ENCODE results near the gene ZNF385A.

Gene ZNF385A

GRCh38 chr12:54358945-54359761, 25.4 kb downstream of the ZNF385A start (continued):
- TF ChIP-seq ZNF404 (tag by site-specific recombination; IDR thresholded peaks at IDR 0.05): no peak
- peak; percentile 98 for TF ChIP-seq ZNF341 (tag by site-specific recombination; IDR thresholded peaks at IDR 0.05; ENCODE audit: low read depth)
- peak; percentile 97 for TF ChIP-seq ZIC2 (tag by site-specific recombination; IDR thresholded peaks at IDR 0.05)
- no peak for TF ChIP-seq ZNF791 (tag by site-specific recombination; IDR thresholded peaks at IDR 0.05)
- peak; percentile 99 for TF ChIP-seq KLF16 (tag by site-specific recombination; IDR thresholded peaks at IDR 0.05)
- no peak for TF ChIP-seq ZNF473 (tag by site-specific recombination; IDR thresholded peaks at IDR 0.05)
- TF ChIP-seq ZNF580 (tag by site-specific recombination; IDR thresholded peaks at IDR 0.05): peak; percentile 99
- peak; percentile 96 for TF ChIP-seq ZSCAN18 (tag by site-specific recombination; IDR thresholded peaks at IDR 0.05)
- TF ChIP-seq ZBTB11 (tag by site-specific recombination; conservative IDR thresholded peaks at IDR 0.05; ENCODE audit: low read depth): no peak
- TF ChIP-seq ZBTB26 (tag by site-specific recombination; optimal IDR thresholded peaks at IDR 0.05): peak; percentile 62
- no peak; the same call in 1 of the 2 replicates for TF ChIP-seq ZNF169 (tag by site-specific recombination; IDR thresholded peaks at IDR 0.05)
- TF ChIP-seq SCRT1 (tag by site-specific recombination; IDR thresholded peaks at IDR 0.05; ENCODE audit: borderline replicate concordance): peak; percentile 79
- TF ChIP-seq KLF10 (tag by site-specific recombination; IDR thresholded peaks at IDR 0.05): peak; percentile 94
- no peak for TF ChIP-seq ZNF266 (tag by site-specific recombination; IDR thresholded peaks at IDR 0.05; ENCODE audit: low read depth)
- no peak; the same call in none of the 2 replicates for TF ChIP-seq ZBTB6 (tag by site-specific recombination; IDR thresholded peaks at IDR 0.05)
- peak; percentile 89 for TF ChIP-seq ZNF664 (tag by site-specific recombination; IDR thresholded peaks at IDR 0.05)
- peak; percentile 84 for TF ChIP-seq ZBTB44 (tag by site-specific recombination; IDR thresholded peaks at IDR 0.05)
- no peak for TF ChIP-seq ZNF354C (tag by site-specific recombination; IDR thresholded peaks at IDR 0.05; ENCODE audit: borderline replicate concordance, low read depth)
- peak; percentile 69; the same call in 1 of the 2 replicates for TF ChIP-seq ZNF280D (tag by site-specific recombination; IDR thresholded peaks at IDR 0.05)
- TF ChIP-seq ZNF514 (tag by site-specific recombination; IDR thresholded peaks at IDR 0.05): no peak; the same call in 1 of the 2 replicates
- peak; percentile 73 for TF ChIP-seq ZBTB1 (tag by site-specific recombination; IDR thresholded peaks at IDR 0.05)
- no peak; the same call in 1 of the 2 replicates for TF ChIP-seq ZNF48 (tag by site-specific recombination; IDR thresholded peaks at IDR 0.05)
- TF ChIP-seq ZEB2 (tag by site-specific recombination; IDR thresholded peaks at IDR 0.05): peak; percentile 94
- no peak; the same call in 1 of the 2 replicates for TF ChIP-seq YY1 (tag by site-specific recombination; IDR thresholded peaks at IDR 0.05)
